Testis (tissue), 2 donors: ENCODE data around the gene CCNE1.

ENCODE experiments used
- POLR2A ChIP-seq: fragments of 450-650 bp; IDR thresholded peaks from one replicate; pipeline ENCODE4 v1.6.1; 2017; ENCODE audit warnings: antibody characterized with exemption, mild to moderate bottlenecking, moderate library complexity
- TF ChIP-seq, protein P1 (sequence below), 3 experiments: fragments of 450-650 bp in 2 of 3; fragments of 200-600 bp in 1 of 3; sonication (generic) in 1 of 3; IDR thresholded peaks; one replicate each; pipeline ENCODE4 v1.5.1; 2016 to 2019; ENCODE audit warnings: antibody characterized with exemption in 3 of 3, mild to moderate bottlenecking in 2 of 3, moderate library complexity in 1 of 3

- no peak for TF ChIP-seq POLR2A
- TF ChIP-seq, protein P1, sequence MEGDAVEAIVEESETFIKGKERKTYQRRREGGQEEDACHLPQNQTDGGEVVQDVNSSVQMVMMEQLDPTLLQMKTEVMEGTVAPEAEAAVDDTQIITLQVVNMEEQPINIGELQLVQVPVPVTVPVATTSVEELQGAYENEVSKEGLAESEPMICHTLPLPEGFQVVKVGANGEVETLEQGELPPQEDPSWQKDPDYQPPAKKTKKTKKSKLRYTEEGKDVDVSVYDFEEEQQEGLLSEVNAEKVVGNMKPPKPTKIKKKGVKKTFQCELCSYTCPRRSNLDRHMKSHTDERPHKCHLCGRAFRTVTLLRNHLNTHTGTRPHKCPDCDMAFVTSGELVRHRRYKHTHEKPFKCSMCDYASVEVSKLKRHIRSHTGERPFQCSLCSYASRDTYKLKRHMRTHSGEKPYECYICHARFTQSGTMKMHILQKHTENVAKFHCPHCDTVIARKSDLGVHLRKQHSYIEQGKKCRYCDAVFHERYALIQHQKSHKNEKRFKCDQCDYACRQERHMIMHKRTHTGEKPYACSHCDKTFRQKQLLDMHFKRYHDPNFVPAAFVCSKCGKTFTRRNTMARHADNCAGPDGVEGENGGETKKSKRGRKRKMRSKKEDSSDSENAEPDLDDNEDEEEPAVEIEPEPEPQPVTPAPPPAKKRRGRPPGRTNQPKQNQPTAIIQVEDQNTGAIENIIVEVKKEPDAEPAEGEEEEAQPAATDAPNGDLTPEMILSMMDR (IDR thresholded peaks at IDR 0.05) = no peak
Measured at GRCh38 chr19:29819300-29819699, 7.5 kb downstream of the CCNE1 start.
